Esophagus muscularis mucosa (tissue), 4 donors: ENCODE results near the gene CSRNP2. TPM values are rescaled to one million over a fixed set of nuclear protein-coding genes. Genes with fewer than 3 reads are reported as not detected.
A peak's percentile ranks its signal among the peaks of the same experiment; 100 is the strongest.

Experiments
- DNase-seq: peaks from one replicate; pipeline ENCODE4 v3.0.0-alpha.2; 2017; ENCODE audit errors: extremely low spot score
- H3K27ac ChIP-seq, 4 donors: fragments of 200-600 bp; sonication (generic); replicated peaks in 1 of 4; 1 replicate in 3 of 4; 2 replicates in 1 of 4; pipeline ENCODE4 v1.5.1; 2016 to 2019; ENCODE audit warnings: mild to moderate bottlenecking in 1 of 4
- H3K27me3 ChIP-seq, 4 donors: fragments of 200-600 bp; sonication (generic); one replicate each; pipeline versions ENCODE4 v1.5.1 to v1.6.0; 2016 to 2019
- H3K36me3 ChIP-seq, 4 donors: fragments of 200-600 bp; sonication (generic); one replicate each; pipeline ENCODE4 v1.5.1; 2016 to 2019
- H3K4me1 ChIP-seq, 4 donors: fragments of 200-600 bp; sonication (generic); one replicate each; pipeline ENCODE4 v1.5.1; 2016 to 2019
- H3K4me3 ChIP-seq, 4 donors: fragments of 200-600 bp; sonication (generic); 1 replicate in 2 of 4; 2 replicates in 2 of 4; pipeline ENCODE4 v1.5.1; 2016 to 2019; ENCODE audit warnings: mild to moderate bottlenecking in 4 of 4, moderate library complexity in 1 of 4
- H3K9me3 ChIP-seq, 4 donors: fragments of 200-600 bp; sonication (generic); 1 replicate in 3 of 4; 2 replicates in 1 of 4; pipeline ENCODE4 v1.5.1; 2016 to 2019
- EP300 ChIP-seq: sonication (generic); formaldehyde crosslinking; IDR thresholded peaks from one replicate; pipeline ENCODE4 v1.6.1; 2017; ENCODE audit warnings: antibody characterized with exemption
- POLR2A ChIP-seq: fragments of 450-650 bp; IDR thresholded peaks from one replicate; pipeline ENCODE4 v1.6.1; 2017; ENCODE audit warnings: antibody characterized with exemption, moderate library complexity, mild to moderate bottlenecking, low read depth
- POLR2AphosphoS5 ChIP-seq, 2 donors: sonication (generic); formaldehyde crosslinking; IDR thresholded peaks; one replicate each; pipeline ENCODE4 v1.6.1; 2017; ENCODE audit warnings: antibody characterized with exemption in 2 of 2
- WGBS: methylation state at CpG from one replicate; pipeline ENCODE4 v1.1.5; 2018; 5-methylcytosine and 5-hydroxymethylcytosine counted together
- intact Hi-C: fragments of 100-400 bp; cut with DNase I; formaldehyde crosslinking; loops from one replicate; pipeline ENCODE4 v1.15.1; 2023
- total RNA-seq, 4 donors: library from RNA; depleted of rRNA; stranded (reverse); fragments of >200 nt; gene quantifications; one replicate each; pipeline versions ENCODE4 v1.1.0 to v1.2.1, GENCODE V29; 2016
- TF ChIP-seq, protein P1 (sequence below), 3 experiments: fragments of 200-600 bp in 2 of 3; fragments of 450-650 bp in 1 of 3; sonication (generic) in 2 of 3; IDR thresholded peaks; one replicate each; pipeline ENCODE4 v1.5.1; 2017 to 2019; ENCODE audit warnings: antibody characterized with exemption in 3 of 3, mild to moderate bottlenecking in 2 of 3, moderate library complexity in 1 of 3

CSRNP2 gene, protein sequence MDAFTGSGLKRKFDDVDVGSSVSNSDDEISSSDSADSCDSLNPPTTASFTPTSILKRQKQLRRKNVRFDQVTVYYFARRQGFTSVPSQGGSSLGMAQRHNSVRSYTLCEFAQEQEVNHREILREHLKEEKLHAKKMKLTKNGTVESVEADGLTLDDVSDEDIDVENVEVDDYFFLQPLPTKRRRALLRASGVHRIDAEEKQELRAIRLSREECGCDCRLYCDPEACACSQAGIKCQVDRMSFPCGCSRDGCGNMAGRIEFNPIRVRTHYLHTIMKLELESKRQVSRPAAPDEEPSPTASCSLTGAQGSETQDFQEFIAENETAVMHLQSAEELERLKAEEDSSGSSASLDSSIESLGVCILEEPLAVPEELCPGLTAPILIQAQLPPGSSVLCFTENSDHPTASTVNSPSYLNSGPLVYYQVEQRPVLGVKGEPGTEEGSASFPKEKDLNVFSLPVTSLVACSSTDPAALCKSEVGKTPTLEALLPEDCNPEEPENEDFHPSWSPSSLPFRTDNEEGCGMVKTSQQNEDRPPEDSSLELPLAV
- 10 to 100 TPM; 20.3 to 31.5 (median 25.5) TPM for total RNA-seq

DNA sequence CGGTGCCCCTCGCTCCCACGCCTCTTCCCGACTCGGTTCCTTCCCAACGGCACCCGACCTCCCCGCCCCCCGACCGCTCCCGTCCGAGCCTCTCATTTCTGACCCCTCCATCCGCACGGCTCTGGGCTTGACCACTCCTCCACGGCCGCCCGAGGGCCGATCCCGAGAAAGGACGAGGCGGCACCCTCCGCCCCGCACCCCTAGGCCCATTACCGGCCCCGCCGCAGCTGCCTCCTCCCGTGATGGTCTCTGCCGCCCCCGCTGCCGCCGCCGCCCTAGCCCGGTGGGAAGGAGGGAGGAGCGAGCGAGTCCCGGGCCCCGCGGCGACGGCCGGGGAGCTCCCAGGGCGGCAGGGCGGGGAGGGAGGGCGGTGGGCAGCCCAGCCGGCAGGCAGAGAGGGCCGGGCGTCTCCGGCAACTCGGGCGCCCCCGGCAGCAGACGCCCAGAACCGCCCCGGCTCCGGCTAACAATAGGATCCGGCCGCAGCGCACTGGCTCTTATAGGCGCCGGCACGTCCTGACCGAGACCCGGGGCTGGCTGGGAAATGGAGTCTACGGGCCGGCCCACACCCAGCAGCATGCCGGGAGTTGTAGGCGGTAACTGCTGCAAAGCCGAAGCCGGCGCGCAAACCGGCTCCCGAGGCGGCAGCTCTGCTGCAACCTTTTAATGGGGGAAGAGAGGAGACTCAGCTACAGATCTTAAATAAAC lies at the start of gene CSRNP2:
TSS of gene CSRNP2 (minus strand) at position 471 of the 708 bp plus-strand sequence. CDS start 7,035 bp downstream, outside the sequence.
- H3K27ac ChIP-seq, result peak within 1 kb of the TSS; percentile 95 to 99 (median 96)
- DNase-seq, result peak; percentile 99
- no peaks in the 10 kb centered on the region for H3K9me3 ChIP-seq
- peak within 1 kb of the TSS; percentile 87 to 97 (median 92) for H3K4me3 ChIP-seq
- peaks cover 0 to 5% (median 0%) of the 10 kb centered on the region in 4 donors for H3K36me3 ChIP-seq
- intact Hi-C loops, result loop anchor here (2.0 to 5.0 kb wide), 2 partner anchors 36 to 134 kb away; partner anchors contain the start of gene POU6F1
- peaks cover 12 to 37% (median 35%) of the 10 kb centered on the region in 4 donors for H3K4me1 ChIP-seq
- WGBS, result under 1% methylated on average over 38 of the region's 74 CpGs
- TF ChIP-seq POLR2A (peak; percentile 99), EP300 (no peak), POLR2AphosphoS5 (IDR thresholded peaks at IDR 0.05) (peak; percentile 100)
- TF ChIP-seq, protein P1, sequence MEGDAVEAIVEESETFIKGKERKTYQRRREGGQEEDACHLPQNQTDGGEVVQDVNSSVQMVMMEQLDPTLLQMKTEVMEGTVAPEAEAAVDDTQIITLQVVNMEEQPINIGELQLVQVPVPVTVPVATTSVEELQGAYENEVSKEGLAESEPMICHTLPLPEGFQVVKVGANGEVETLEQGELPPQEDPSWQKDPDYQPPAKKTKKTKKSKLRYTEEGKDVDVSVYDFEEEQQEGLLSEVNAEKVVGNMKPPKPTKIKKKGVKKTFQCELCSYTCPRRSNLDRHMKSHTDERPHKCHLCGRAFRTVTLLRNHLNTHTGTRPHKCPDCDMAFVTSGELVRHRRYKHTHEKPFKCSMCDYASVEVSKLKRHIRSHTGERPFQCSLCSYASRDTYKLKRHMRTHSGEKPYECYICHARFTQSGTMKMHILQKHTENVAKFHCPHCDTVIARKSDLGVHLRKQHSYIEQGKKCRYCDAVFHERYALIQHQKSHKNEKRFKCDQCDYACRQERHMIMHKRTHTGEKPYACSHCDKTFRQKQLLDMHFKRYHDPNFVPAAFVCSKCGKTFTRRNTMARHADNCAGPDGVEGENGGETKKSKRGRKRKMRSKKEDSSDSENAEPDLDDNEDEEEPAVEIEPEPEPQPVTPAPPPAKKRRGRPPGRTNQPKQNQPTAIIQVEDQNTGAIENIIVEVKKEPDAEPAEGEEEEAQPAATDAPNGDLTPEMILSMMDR (IDR thresholded peaks at IDR 0.05), result peak in 2 of 3 experiments; percentile 7 to 29
- H3K27me3 ChIP-seq, result peaks cover 0 to 3% (median 0%) of the 10 kb centered on the region in 4 donors

DNA sequence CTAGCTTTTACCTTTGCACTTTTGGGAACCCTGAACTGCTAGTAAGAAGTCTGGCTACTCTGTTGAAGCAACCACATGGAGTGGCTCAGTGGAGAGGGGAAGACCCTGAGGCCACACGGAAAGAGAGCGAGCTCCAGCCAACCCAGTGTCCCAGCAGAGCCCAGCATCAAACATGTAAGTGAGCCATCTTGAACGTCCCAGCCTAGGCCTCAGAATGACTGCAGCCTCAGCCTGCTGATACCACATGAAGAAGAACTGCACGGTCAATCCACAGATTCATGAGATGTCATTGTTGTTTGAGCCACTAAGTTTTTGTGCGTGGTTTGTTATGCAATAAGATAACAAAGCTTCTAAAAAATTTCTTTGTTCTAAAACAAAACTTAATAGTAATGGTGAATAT lies 49.3 kb upstream of the CSRNP2 start:
- Histone ChIP-seq H3K36me3 (peaks cover 0 to 11% (median 6%) of the 10 kb centered on the region in 4 donors), H3K27ac (no peak overlapping the region), H3K27me3 (no peaks in the 10 kb centered on the region), H3K4me1 (no peaks in the 10 kb centered on the region), H3K9me3 (no peaks in the 10 kb centered on the region), H3K4me3 (no peak overlapping the region)
- 89% methylated on average over 5 of the region's 5 CpGs for WGBS
- intact Hi-C loops, result no loop called here
- TF ChIP-seq POLR2A (no peak), EP300 (no peak), POLR2AphosphoS5 (IDR thresholded peaks at IDR 0.05) (no peak)
- TF ChIP-seq, protein P1 (IDR thresholded peaks at IDR 0.05), result no peak
- DNase-seq, result no peak

DNA sequence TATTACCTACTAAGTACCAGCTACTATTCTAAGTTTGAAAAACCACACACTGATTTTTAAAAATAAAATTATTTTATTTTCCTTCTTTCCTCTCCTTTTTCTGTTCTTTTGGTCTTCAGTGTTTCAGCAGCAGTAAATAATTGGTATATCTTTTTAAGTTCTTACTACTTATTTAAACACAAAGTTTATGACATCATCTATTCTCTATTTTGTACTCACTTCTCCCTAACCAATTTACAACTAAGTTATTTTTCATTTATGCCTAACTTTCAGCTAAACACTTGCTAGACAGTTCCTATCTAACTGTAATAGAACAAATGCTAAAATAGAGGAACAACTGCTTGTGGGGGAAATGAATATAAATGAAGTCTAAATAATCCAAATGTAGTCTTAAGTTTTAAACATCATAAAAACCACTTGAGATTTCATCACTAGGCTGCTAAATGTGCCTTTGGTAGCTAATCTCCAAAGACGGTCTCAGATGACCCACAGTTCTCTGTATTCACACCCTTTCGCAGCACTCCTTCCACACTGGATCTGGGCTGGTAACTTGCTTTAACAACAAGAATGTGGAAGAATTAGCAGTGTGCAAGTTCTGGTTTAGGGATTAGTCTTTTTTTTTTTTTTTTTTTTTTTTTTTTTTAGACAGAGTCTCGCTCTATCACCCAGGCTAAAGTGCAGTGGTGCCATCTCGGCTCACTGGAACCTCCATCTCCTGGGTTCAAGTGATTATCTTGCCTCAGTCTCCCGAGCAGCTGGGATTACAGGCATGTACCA lies 48.5 kb upstream of the CSRNP2 start:
- no peak for DNase-seq
- H3K27me3 ChIP-seq, result no peaks in the 10 kb centered on the region
- 91% methylated on average over 5 of the region's 5 CpGs for WGBS
- H3K36me3 ChIP-seq, result peaks cover 0 to 10% (median 5%) of the 10 kb centered on the region in 4 donors
- intact Hi-C loops, result no loop called here
- no peak overlapping the region for H3K27ac ChIP-seq
- H3K9me3 ChIP-seq, result no peaks in the 10 kb centered on the region
- H3K4me1 ChIP-seq, result peaks cover 0 to 4% (median 0%) of the 10 kb centered on the region in 4 donors
- TF ChIP-seq POLR2AphosphoS5 (IDR thresholded peaks at IDR 0.05) (no peak), POLR2A (no peak), EP300 (no peak)
- TF ChIP-seq, protein P1 (IDR thresholded peaks at IDR 0.05), result no peak
- no peak overlapping the region for H3K4me3 ChIP-seq

DNA sequence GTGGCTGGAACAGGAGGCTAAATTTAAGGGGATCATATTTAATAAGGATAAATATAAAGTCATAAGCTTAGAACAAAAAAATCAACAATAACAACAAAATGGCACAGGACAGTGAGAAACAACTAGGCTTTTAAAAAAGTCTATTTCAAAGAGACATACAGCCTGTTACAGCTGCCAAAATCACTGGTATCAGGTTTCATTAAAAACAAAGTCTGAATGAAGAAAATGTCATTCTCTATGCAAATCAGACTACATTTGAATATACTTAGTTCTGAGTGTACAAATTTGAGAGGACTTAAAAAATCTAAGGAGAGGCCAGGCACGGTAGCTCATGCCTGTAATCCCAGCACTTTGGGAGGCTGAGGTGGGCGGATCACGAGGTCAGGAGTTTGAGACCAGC lies 45.5 kb upstream of the CSRNP2 start:
- Histone ChIP-seq H3K4me3 (no peak overlapping the region), H3K36me3 (peaks cover 0 to 15% (median 10%) of the 10 kb centered on the region in 4 donors), H3K27ac (no peak overlapping the region), H3K27me3 (no peaks in the 10 kb centered on the region), H3K4me1 (peaks cover 0 to 8% (median 0%) of the 10 kb centered on the region in 4 donors), H3K9me3 (no peaks in the 10 kb centered on the region)
- TF ChIP-seq POLR2A (no peak), POLR2AphosphoS5 (IDR thresholded peaks at IDR 0.05) (no peak), EP300 (no peak)
- TF ChIP-seq, protein P1 (IDR thresholded peaks at IDR 0.05), result no peak
- WGBS, result 76% methylated on average over 3 of the region's 3 CpGs
- no peak for DNase-seq
- intact Hi-C loops, result no loop called here
